Stimulated activated CD4-positive, alpha-beta T cell treated with anti-CD3 and anti-CD28 coated beads, TNF-alpha, amount 100 ng/mL, for 4 hours (primary cell): Measurements from ENCODE around the gene DCUN1D1.

Experiments used
- DNase-seq, 3 experiments: peaks; one replicate each; pipeline ENCODE4 v3.0.0-alpha.2; 2020; ENCODE audit warnings: low read depth in 3 of 3

Gene DCUN1D1

GRCh38 chr3:182972387-182972786 lies 8.0 kb downstream of the DCUN1D1 start:
- DNase-seq, result no peak

GRCh38 chr3:182971637-182972036 lies 8.7 kb downstream of the DCUN1D1 start:
- no peak for DNase-seq

GRCh38 chr3:182970811-182971418 lies 9.4 kb downstream of the DCUN1D1 start:
- no peak for DNase-seq

GRCh38 chr3:182969853-182970252 lies 10.5 kb downstream of the DCUN1D1 start:
- no peak for DNase-seq

GRCh38 chr3:182969277-182969676 lies 11.1 kb downstream of the DCUN1D1 start:
- DNase-seq, result no peak

GRCh38 chr3:182967218-182968204 lies 12.8 kb downstream of the DCUN1D1 start:
- no peak for DNase-seq

GRCh38 chr3:182965861-182966366 lies 14.4 kb downstream of the DCUN1D1 start:
- DNase-seq, result no peak

- no peak for DNase-seq
Measured at GRCh38 chr3:182964179-182964578, 16.2 kb downstream of the DCUN1D1 start.

- no peak for DNase-seq
Measured at GRCh38 chr3:182962166-182962565, 18.2 kb downstream of the DCUN1D1 start.

- no peak for DNase-seq
Measured at GRCh38 chr3:182959474-182960350, 20.6 kb downstream of the DCUN1D1 start.

GRCh38 chr3:182957676-182958266 lies 22.6 kb downstream of the DCUN1D1 start:
- DNase-seq, result no peak

- no peak for DNase-seq
Measured at GRCh38 chr3:182957226-182957625, 23.1 kb downstream of the DCUN1D1 start.

GRCh38 chr3:182954553-182955235 lies 25.6 kb downstream of the DCUN1D1 start:
- no peak for DNase-seq

- no peak for DNase-seq
Measured at GRCh38 chr3:182949688-182950087, 30.6 kb downstream of the DCUN1D1 start.

GRCh38 chr3:182948305-182948704 lies 32.0 kb downstream of the DCUN1D1 start:
- DNase-seq, result no peak

- no peak for DNase-seq
Measured at GRCh38 chr3:182947888-182948287, 32.5 kb downstream of the DCUN1D1 start.

- no peak for DNase-seq
Measured at GRCh38 chr3:182941719-182942118, 38.6 kb downstream of the DCUN1D1 start.

- no peak for DNase-seq
Measured at GRCh38 chr3:182940266-182940808, 40.0 kb downstream of the DCUN1D1 start.

GRCh38 chr3:182937293-182938051 lies 42.9 kb downstream of the DCUN1D1 start:
- DNase-seq, result no peak

- no peak for DNase-seq
Measured at GRCh38 chr3:182936918-182937285, 43.4 kb downstream of the DCUN1D1 start.
